Activated naive CD8-positive, alpha-beta T cell treated with anti-CD3 and anti-CD28 coated beads, Interleukin-2, amount 10 ng/mL, durations not matched to agents 7 days and 5 days (primary cell): ENCODE data around the gene OVOL2. TPM values are rescaled to one million over a fixed set of nuclear protein-coding genes. Genes with fewer than 3 reads are reported as not detected.
A peak's percentile ranks its signal among the peaks of the same experiment; 100 is the strongest.

Source experiments
- ATAC-seq: fragments of 150-1000 bp; cut with Tn5 transposase; one replicate; pipeline ENCODE4 v1.10.0; 2021; ENCODE audit warnings: low read depth, moderate library complexity
- POLR2A ChIA-PET: fragments of 350-600 bp; sonication (Branson Sonifier 250); formaldehyde crosslinking; loops from one replicate; lab custom pipeline; 2021; ENCODE audit warnings: antibody characterized with exemption; lab: Charles Lee
- DNase-seq: peaks from one replicate; pipeline ENCODE4 v3.0.0; 2021
- H3K27ac Mint-ChIP-seq: one replicate; pipeline ENCODE4 v1.8.0; 2022; ENCODE audit warnings: mild to moderate bottlenecking, mixed read lengths
- H3K27me3 Mint-ChIP-seq: one replicate; pipeline ENCODE4 v1.8.0; 2022; ENCODE audit warnings: mild to moderate bottlenecking, moderate library complexity, mixed read lengths
- H3K36me3 Mint-ChIP-seq: one replicate; pipeline ENCODE4 v1.8.0; 2021; ENCODE audit warnings: mild to moderate bottlenecking, mixed read lengths
- H3K4me1 Mint-ChIP-seq: one replicate; pipeline ENCODE4 v1.8.0; 2021; ENCODE audit warnings: mixed read lengths
- H3K4me3 Mint-ChIP-seq: one replicate; pipeline ENCODE4 v1.8.0; 2022; ENCODE audit warnings: mild to moderate bottlenecking, moderate library complexity, mixed read lengths
- H3K9me3 Mint-ChIP-seq: one replicate; pipeline ENCODE4 v1.8.0; 2021; ENCODE audit warnings: mixed read lengths
- total RNA-seq, 2 experiments: library from RNA; stranded (reverse); gene quantifications; one replicate each; pipeline ENCODE4 v1.2.3, GENCODE V29; 2021

Gene OVOL2
- total RNA-seq, 2 experiments from 2014 or later, result not detected

DNA sequence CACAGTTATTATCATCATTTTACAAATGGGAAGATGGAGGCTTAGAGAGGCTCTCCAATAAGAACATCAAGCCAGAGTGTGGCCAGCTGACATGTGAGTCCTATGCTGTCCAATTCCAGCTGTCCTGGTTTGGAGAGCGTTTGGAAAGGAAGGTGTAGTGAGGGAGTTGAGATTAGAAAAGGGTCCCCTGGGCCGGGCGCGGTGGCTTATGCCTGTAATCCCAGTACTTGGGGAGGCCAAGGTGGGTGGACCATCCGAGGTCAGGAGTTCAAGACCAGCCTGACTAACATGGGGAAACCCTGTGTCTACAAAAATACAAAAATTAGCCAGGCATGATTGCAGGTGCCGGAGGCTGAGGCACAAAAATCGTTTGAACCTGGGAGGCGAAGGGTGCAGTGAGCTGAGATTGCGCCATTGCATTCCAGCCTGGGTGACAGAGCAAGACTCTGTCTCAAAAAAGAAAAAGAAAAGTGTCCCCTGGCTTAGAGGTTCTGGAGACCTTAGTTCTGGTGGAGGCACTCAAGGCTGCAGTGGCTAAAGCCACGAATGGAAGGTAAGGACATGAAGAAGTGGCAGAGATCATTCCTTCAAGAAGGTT, 22.1 kb upstream of the OVOL2 start:
- H3K4me1 Mint-ChIP-seq, result no peaks in the 10 kb centered on the region
- no peaks in the 10 kb centered on the region for H3K36me3 Mint-ChIP-seq
- peaks cover 9% of the 10 kb centered on the region for H3K27me3 Mint-ChIP-seq
- H3K9me3 Mint-ChIP-seq, result no peaks in the 10 kb centered on the region
- DNase-seq (no peak), ATAC-seq (no peak)
- POLR2A ChIA-PET, result no interaction called here
- no peak overlapping the region for H3K27ac Mint-ChIP-seq
- no peak overlapping the region for H3K4me3 Mint-ChIP-seq

DNA sequence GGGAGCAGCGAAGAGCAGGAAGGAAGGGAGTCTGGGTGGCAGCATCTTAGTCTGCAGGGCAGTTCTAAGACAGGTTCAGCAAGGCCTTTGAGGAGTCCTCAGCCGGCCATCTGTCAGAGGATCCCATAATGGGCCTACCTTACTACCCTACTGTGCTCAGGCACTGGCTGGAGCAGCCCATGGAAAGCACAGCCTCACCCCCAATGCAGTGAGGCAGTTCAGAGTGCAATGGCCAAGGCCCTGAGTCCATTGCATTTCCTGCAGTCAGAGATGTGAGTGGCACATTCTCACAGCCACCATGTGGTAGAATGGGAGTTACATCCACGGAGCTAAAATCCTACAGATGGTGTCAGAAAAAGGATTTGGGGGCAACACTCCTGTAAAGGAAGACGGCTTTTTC, 19.4 kb upstream of the OVOL2 start:
- peaks cover 9% of the 10 kb centered on the region for H3K27me3 Mint-ChIP-seq
- no peaks in the 10 kb centered on the region for H3K9me3 Mint-ChIP-seq
- ATAC-seq, result no peak
- H3K4me3 Mint-ChIP-seq, result no peak overlapping the region
- H3K27ac Mint-ChIP-seq, result no peak overlapping the region
- no peaks in the 10 kb centered on the region for H3K4me1 Mint-ChIP-seq
- POLR2A ChIA-PET, result no interaction called here
- no peak for DNase-seq
- H3K36me3 Mint-ChIP-seq, result no peaks in the 10 kb centered on the region

- peaks cover 5% of the 10 kb centered on the region for H3K27me3 Mint-ChIP-seq
- H3K4me3 Mint-ChIP-seq, result no peak overlapping the region
- no peaks in the 10 kb centered on the region for H3K9me3 Mint-ChIP-seq
- no peaks in the 10 kb centered on the region for H3K4me1 Mint-ChIP-seq
- no peaks in the 10 kb centered on the region for H3K36me3 Mint-ChIP-seq
- no peak overlapping the region for H3K27ac Mint-ChIP-seq
- DNase-seq (no peak), ATAC-seq (no peak)
- POLR2A ChIA-PET, result no interaction called here
Observed at GRCh38 chr20:18072532-18072931, 14.8 kb upstream of the OVOL2 start.

- DNase-seq (no peak), ATAC-seq (no peak)
- H3K9me3 Mint-ChIP-seq, result no peaks in the 10 kb centered on the region
- H3K4me3 Mint-ChIP-seq, result no peak overlapping the region
- no peak overlapping the region for H3K27ac Mint-ChIP-seq
- H3K4me1 Mint-ChIP-seq, result no peaks in the 10 kb centered on the region
- H3K27me3 Mint-ChIP-seq, result peaks cover 16% of the 10 kb centered on the region
- POLR2A ChIA-PET, result no interaction called here
- H3K36me3 Mint-ChIP-seq, result no peaks in the 10 kb centered on the region
Observed at GRCh38 chr20:18066421-18067333, 9.0 kb upstream of the OVOL2 start.

DNA sequence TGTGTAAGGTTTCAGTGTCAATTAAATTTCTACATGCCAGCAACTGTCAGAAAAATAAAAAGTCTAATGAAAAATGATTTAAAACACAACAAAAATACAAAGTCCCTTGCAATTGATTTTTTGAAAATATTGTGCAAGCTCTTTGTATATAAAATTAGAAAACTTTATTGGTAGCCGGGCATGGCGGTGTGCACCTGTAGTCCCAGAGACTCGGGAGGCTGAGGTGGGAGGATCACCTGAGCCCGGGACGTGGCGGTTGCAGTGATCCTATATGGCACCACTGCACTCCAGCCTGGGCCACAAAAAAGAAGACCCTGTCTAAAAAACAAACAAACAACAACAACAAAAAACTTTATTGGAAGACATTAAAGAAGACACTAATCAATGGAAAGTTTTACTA, 6.0 kb upstream of the OVOL2 start:
- Mint-ChIP-seq H3K27ac (no peak overlapping the region), H3K36me3 (no peaks in the 10 kb centered on the region), H3K9me3 (no peaks in the 10 kb centered on the region), H3K4me1 (no peaks in the 10 kb centered on the region), H3K4me3 (no peak overlapping the region), H3K27me3 (peaks cover 42% of the 10 kb centered on the region)
- DNase-seq, result no peak
- POLR2A ChIA-PET, result no interaction called here
- no peak for ATAC-seq

DNA sequence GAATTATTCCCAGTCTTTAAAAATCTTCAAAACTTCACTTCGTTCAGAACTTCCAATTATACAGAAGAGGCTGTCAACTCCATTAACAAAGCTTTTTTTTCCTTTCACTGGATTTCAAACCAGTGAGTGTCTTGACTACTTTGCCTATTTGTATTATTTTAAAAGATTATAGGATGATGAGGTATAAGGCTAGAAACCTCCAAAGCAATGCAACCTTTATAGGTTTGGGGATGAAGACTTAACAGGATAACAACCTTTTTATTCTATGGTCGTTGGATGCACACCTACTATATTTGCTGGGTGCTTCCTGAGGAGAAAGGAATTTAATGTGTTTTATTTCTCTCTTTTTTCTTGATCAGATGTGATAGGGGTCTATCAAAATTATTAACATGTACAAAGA, 1.9 kb upstream of the OVOL2 start:
- DNase-seq, result no peak
- Mint-ChIP-seq H3K27ac (no peak overlapping the region), H3K36me3 (no peaks in the 10 kb centered on the region), H3K4me1 (peaks cover 6% of the 10 kb centered on the region), H3K4me3 (no peak overlapping the region), H3K27me3 (peaks cover 70% of the 10 kb centered on the region), H3K9me3 (no peaks in the 10 kb centered on the region)
- POLR2A ChIA-PET, result no interaction called here
- no peak for ATAC-seq

- DNase-seq (peak; percentile 29), ATAC-seq (no peak)
- H3K27ac Mint-ChIP-seq, result no peak overlapping the region
- no peaks in the 10 kb centered on the region for H3K9me3 Mint-ChIP-seq
- H3K4me1 Mint-ChIP-seq, result peaks cover 6% of the 10 kb centered on the region
- H3K4me3 Mint-ChIP-seq, result peak overlapping the region; percentile 59
- POLR2A ChIA-PET, result no interaction called here
- peaks cover 77% of the 10 kb centered on the region for H3K27me3 Mint-ChIP-seq
- H3K36me3 Mint-ChIP-seq, result no peaks in the 10 kb centered on the region
Observed at GRCh38 chr20:18058661-18059467, 1.1 kb upstream of the OVOL2 start.

DNA sequence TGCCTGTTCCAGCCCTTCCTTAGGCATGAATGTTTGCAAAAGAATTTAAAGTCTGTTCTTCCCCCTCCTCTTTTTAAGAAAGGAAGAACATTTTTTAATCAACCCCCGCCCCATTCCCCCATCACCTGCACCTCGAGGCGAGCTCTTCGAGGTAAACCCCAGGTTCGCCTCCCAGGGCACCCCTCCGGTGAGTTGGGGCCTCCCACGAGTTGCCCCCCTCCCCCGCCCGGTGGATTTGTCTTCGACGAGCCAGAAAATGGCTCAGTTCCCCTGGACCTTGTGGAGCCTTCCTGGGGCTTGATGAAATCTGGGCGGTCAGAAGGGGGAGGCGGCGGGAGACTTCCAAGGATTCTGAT, 256 bp upstream of the OVOL2 start:
- POLR2A ChIA-PET, result no interaction called here

GRCh38 chr20:18056174-18057100, 1.3 kb downstream of the OVOL2 start:
- H3K36me3 Mint-ChIP-seq, result no peaks in the 10 kb centered on the region

More for the DNA sequence above, 256 bp upstream of the OVOL2 start:
- peaks cover 81% of the 10 kb centered on the region for H3K27me3 Mint-ChIP-seq
- ATAC-seq, result no peak
- H3K36me3 Mint-ChIP-seq, result no peaks in the 10 kb centered on the region
- no peak overlapping the region for H3K27ac Mint-ChIP-seq
- no peak for DNase-seq
- no peaks in the 10 kb centered on the region for H3K9me3 Mint-ChIP-seq
- H3K4me1 Mint-ChIP-seq, result peaks cover 6% of the 10 kb centered on the region
- H3K4me3 Mint-ChIP-seq, result peak overlapping the region; percentile 64

DNA sequence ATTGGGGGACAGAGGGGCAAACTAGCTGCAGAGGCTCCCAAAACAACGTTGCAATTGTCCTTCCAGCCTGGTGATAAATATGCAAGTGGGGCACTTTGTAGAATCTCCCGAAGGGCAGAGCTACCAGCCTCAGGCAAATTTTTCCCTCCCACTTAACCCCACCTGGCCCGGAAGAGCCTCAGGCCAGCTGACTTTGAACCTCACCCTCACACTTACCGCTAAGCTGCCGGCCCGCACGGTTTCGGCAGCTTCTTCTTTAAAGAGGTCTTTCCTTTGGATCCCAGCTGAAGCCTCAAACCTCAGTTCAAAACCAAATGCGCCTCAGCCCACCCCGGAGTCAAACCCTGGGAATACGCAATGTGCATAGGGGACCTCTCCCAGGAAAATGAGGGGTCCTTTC, 2.5 kb downstream of the OVOL2 start:
- Mint-ChIP-seq H3K27me3 (peaks cover 75% of the 10 kb centered on the region), H3K4me3 (no peak overlapping the region), H3K9me3 (no peaks in the 10 kb centered on the region), H3K36me3 (no peaks in the 10 kb centered on the region), H3K4me1 (peaks cover 6% of the 10 kb centered on the region), H3K27ac (no peak overlapping the region)
- no peak for ATAC-seq
- DNase-seq, result no peak
- POLR2A ChIA-PET, result no interaction called here

More at GRCh38 chr20:18056174-18057100, 1.3 kb downstream of the OVOL2 start:
- Mint-ChIP-seq H3K27me3 (peaks cover 80% of the 10 kb centered on the region), H3K4me3 (peak overlapping the region; percentile 68), H3K9me3 (no peaks in the 10 kb centered on the region), H3K27ac (no peak overlapping the region), H3K4me1 (peaks cover 6% of the 10 kb centered on the region)
- POLR2A ChIA-PET, result no interaction called here
- ATAC-seq (peak; percentile 62), DNase-seq (peak; percentile 54)

- POLR2A ChIA-PET, result no interaction called here
- H3K36me3 Mint-ChIP-seq, result no peaks in the 10 kb centered on the region
- H3K27me3 Mint-ChIP-seq, result peaks cover 56% of the 10 kb centered on the region
- no peak overlapping the region for H3K4me3 Mint-ChIP-seq
- peaks cover 4% of the 10 kb centered on the region for H3K4me1 Mint-ChIP-seq
- no peak for DNase-seq
- no peak overlapping the region for H3K27ac Mint-ChIP-seq
- no peaks in the 10 kb centered on the region for H3K9me3 Mint-ChIP-seq
- no peak for ATAC-seq
Observed at GRCh38 chr20:18052856-18053255, 4.9 kb downstream of the OVOL2 start.

GRCh38 chr20:18050628-18051027, 7.1 kb downstream of the OVOL2 start:
- POLR2A ChIA-PET, result no interaction called here
- no peaks in the 10 kb centered on the region for H3K4me1 Mint-ChIP-seq
- DNase-seq (no peak), ATAC-seq (no peak)
- no peak overlapping the region for H3K27ac Mint-ChIP-seq
- H3K9me3 Mint-ChIP-seq, result no peaks in the 10 kb centered on the region
- H3K27me3 Mint-ChIP-seq, result peaks cover 55% of the 10 kb centered on the region
- H3K4me3 Mint-ChIP-seq, result no peak overlapping the region
- H3K36me3 Mint-ChIP-seq, result no peaks in the 10 kb centered on the region

DNA sequence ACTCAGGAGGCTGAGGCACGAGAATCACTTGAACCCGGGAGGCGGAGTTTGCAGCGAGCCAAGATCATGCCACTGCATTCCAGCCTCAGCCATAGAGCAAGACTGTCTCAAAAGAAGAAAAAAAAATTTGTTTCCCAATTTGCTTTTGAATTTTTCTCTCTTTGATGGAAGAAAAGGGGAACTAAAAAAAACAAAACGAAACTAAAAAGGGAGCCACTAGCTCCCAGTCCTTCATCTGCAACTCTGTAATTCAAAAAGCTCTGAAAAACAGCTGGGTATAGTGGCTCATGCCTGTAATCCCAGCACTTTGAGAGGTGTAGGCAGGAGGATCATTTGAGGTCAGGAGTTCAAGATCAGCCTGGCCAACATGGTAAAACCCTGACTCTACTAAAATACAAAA, 9.5 kb downstream of the OVOL2 start:
- Mint-ChIP-seq H3K36me3 (no peaks in the 10 kb centered on the region), H3K27ac (no peak overlapping the region), H3K4me1 (no peaks in the 10 kb centered on the region), H3K4me3 (peak overlapping the region; percentile 31), H3K9me3 (no peaks in the 10 kb centered on the region), H3K27me3 (peaks cover 43% of the 10 kb centered on the region)
- ATAC-seq, result no peak
- no peak for DNase-seq
- POLR2A ChIA-PET, result no interaction called here
